Measurements from ENCODE around the gene PHC2. TPM values are rescaled to one million over a fixed set of nuclear protein-coding genes. Genes with fewer than 3 reads are reported as not detected.

PHC2 gene
- total RNA-seq, 1 donor from 2014 or later = 65.0 TPM

- Histone ChIP-seq H3K9ac (no peak overlapping the region), H3K4me2 (no peak overlapping the region), H2AFZ (replicated peaks) (no peak overlapping the region), H3K27me3 (no peaks in the 10 kb centered on the region), H3K27ac (no peak overlapping the region), H3K4me1 (peaks cover 21% of the 10 kb centered on the region), H3K4me3 (no peak overlapping the region), H3K9me3 (ENCODE audit: low read depth) (no peaks in the 10 kb centered on the region), H3F3A (ENCODE audit: low read depth) (no peaks in the 10 kb centered on the region), H4K20me1 (ENCODE audit: low read depth) (no peaks in the 10 kb centered on the region), H3K79me2 (ENCODE audit: low read depth) (no peaks in the 10 kb centered on the region), H3K36me3 (no peaks in the 10 kb centered on the region)
- Mint-ChIP-seq H3K4me3 (no peak overlapping the region), H3K4me1 (peaks cover 44% of the 10 kb centered on the region), H3K27ac (peak overlapping the region; percentile 23), H3K27me3 (ENCODE audit: insufficient read depth, low read depth) (peaks cover 6% of the 10 kb centered on the region), H3K9me3 (peaks cover 2% of the 10 kb centered on the region), H3K36me3 (no peaks in the 10 kb centered on the region)
- TF ChIP-seq EZH2 (IDR thresholded peaks at IDR 0.05) (no peak), CTCF (IDR thresholded peaks at IDR 0.05) (no peak), EZH2phosphoT487 (IDR thresholded peaks at IDR 0.05) (no peak)
- DNase-seq (ENCODE audit: low spot score) = no peak
These were observed 38.7 kb downstream of the PHC2 start for GRCh38 chr1:33392206-33392605.

- Mint-ChIP-seq H3K4me1 (peaks cover 44% of the 10 kb centered on the region), H3K27ac (peak overlapping the region; percentile 67), H3K36me3 (no peaks in the 10 kb centered on the region), H3K9me3 (peaks cover 3% of the 10 kb centered on the region), H3K4me3 (no peak overlapping the region), H3K27me3 (ENCODE audit: insufficient read depth, low read depth) (peaks cover 6% of the 10 kb centered on the region)
- H3K79me2 ChIP-seq (ENCODE audit: low read depth) = no peaks in the 10 kb centered on the region
- DNase-seq (ENCODE audit: low spot score) = peak; percentile 45
- H3F3A ChIP-seq (ENCODE audit: low read depth) = no peaks in the 10 kb centered on the region
- H3K27me3 ChIP-seq = no peaks in the 10 kb centered on the region
- peaks cover 21% of the 10 kb centered on the region for H3K4me1 ChIP-seq
- no peak overlapping the region for H3K9ac ChIP-seq
- no peaks in the 10 kb centered on the region for H3K36me3 ChIP-seq
- H2AFZ ChIP-seq (replicated peaks) = no peak overlapping the region
- no peak overlapping the region for H3K4me2 ChIP-seq
- H4K20me1 ChIP-seq (ENCODE audit: low read depth) = no peaks in the 10 kb centered on the region
- no peak overlapping the region for H3K27ac ChIP-seq
- H3K9me3 ChIP-seq (ENCODE audit: low read depth) = no peaks in the 10 kb centered on the region
- no peak for TF ChIP-seq EZH2phosphoT487 (IDR thresholded peaks at IDR 0.05)
- TF ChIP-seq EZH2 (IDR thresholded peaks at IDR 0.05) = no peak
- H3K4me3 ChIP-seq = no peak overlapping the region
These were observed 39.4 kb downstream of the PHC2 start for GRCh38 chr1:33391343-33392078.

- Mint-ChIP-seq H3K36me3 (no peaks in the 10 kb centered on the region), H3K4me1 (peaks cover 44% of the 10 kb centered on the region), H3K27ac (no peak overlapping the region), H3K4me3 (no peak overlapping the region), H3K27me3 (ENCODE audit: insufficient read depth, low read depth) (peaks cover 6% of the 10 kb centered on the region), H3K9me3 (peaks cover 4% of the 10 kb centered on the region)
- Histone ChIP-seq H2AFZ (replicated peaks) (no peak overlapping the region), H3K4me3 (no peak overlapping the region), H3K27me3 (no peaks in the 10 kb centered on the region), H3K9ac (no peak overlapping the region), H3K27ac (no peak overlapping the region), H4K20me1 (ENCODE audit: low read depth) (no peaks in the 10 kb centered on the region), H3K4me2 (no peak overlapping the region), H3K36me3 (no peaks in the 10 kb centered on the region), H3K4me1 (peaks cover 21% of the 10 kb centered on the region), H3K9me3 (ENCODE audit: low read depth) (no peaks in the 10 kb centered on the region), H3K79me2 (ENCODE audit: low read depth) (no peaks in the 10 kb centered on the region), H3F3A (ENCODE audit: low read depth) (no peaks in the 10 kb centered on the region)
- no peak for TF ChIP-seq EZH2 (IDR thresholded peaks at IDR 0.05)
- TF ChIP-seq CTCF (IDR thresholded peaks at IDR 0.05) = no peak
- TF ChIP-seq EZH2phosphoT487 (IDR thresholded peaks at IDR 0.05) = no peak
- DNase-seq (ENCODE audit: low spot score) = no peak
These were observed 40.4 kb downstream of the PHC2 start for GRCh38 chr1:33390542-33390941.
